HG03280 (cell line): Measurements from ENCODE around the gene ASB2.

Experiments used
- ATAC-seq: cut with Tn5 transposase; IDR thresholded peaks from one replicate; pipeline ENCODE4 v1.9.1; 2021; ENCODE audit warnings: mild to moderate bottlenecking, moderate library complexity; ENCODE audit not compliant: unreplicated experiment

ASB2 gene

DNA sequence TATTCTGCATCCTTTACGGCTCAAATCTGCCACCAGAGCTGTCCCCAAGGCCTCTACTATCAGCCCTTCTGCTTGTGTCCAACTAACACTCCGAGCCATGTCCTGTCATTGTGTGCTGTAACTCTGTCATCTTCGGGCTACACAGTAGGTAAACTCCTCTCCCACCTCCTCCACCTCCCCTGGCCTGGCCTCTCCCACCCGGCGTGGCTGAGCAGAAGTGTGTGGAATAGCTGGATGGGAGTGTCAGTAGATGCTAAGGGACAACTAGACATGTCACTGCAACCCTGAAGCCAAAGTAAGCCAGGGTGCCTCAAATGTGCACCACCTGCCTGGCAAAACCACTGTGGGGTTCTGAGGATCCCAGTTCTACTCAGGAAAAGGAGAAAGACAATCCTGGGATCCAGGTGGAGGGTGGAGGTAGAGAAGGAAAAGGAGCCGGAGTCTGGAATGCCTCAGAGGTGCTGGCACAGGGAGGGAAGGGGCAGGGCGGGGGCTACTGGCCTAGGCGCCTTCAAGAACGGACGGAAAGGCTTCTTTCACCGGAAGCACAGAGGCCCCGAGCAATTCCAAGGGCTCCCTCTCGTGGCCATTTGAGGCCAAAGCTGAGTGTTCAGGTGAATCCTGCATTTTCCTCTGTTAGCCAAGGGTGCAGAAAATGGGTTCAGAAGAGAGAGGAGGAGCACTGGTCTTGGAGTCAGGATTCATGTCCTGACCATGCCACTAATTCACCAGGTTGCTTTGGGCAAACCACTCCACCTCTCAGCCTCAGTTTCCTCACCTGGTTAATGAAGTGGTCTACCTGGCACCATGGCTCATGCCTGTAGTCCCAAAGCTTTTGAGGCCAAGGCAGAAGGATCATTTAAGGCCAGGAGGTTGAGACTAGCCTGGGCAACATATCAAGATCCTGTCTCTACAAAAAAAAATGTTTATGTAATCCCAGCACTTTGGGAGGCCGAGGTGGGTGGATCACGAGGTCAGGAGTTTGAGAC lies 69.7 kb downstream of the ASB2 start:
- peak; percentile 72 for ATAC-seq

DNA sequence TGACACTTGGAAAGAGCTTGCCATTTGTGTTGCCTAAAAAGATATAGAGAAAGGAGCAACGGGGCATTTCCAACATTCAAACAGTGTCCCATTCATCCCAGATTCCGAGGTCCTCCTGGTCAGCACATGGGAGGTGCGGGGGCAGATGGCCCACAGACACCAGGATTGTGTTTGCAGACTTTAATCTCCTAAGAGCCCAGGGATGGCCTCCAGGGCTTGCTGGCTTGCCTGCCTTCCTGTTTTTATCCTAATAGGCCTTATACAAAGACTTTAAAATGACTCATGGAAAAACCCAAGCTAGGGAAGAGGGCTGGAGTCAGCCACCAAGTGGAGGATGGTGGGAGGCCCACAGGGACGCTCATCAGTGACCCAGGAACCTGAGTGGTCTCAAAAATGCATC lies 70.7 kb downstream of the ASB2 start:
- ATAC-seq: no peak

DNA sequence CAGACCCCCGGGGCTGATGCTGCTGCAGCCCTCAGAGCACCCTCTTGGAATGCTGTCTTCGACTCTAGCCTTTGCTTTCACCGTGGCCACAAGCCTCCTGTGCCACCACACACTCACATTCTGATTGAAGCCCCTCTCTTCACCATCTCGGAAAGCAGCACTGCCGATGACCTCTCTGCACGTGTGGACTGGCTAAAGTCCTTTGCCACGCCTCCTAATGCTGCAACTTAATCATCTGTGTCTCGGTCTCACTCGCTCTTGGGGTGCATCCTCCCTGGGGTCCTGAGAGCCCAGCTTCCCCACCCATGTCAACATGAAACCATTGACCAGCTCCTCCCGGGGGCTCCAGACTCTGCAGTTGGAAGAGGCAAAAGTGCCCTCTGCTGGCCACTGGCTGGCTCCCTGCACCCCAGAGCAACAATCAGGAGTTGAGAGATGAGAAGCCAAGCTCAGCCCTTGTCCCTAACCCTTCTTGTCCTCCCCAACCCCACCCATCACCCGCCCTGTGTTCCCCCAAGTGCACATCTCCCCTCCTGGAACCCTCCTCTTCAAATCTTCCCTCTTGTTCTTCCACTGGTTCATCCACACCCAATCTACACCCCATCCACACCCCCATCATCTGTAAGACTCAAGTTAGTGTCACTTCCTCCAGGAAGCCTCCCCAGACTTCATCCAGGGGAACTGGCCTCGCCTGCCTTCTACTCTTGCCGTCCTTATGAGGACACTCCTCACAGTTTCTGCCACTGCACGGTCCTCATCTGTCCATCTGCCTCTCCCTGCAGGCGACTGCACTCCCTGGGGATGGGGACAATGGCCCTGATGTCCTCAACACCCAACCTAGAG lies 72.8 kb downstream of the ASB2 start:
- no peak for ATAC-seq

DNA sequence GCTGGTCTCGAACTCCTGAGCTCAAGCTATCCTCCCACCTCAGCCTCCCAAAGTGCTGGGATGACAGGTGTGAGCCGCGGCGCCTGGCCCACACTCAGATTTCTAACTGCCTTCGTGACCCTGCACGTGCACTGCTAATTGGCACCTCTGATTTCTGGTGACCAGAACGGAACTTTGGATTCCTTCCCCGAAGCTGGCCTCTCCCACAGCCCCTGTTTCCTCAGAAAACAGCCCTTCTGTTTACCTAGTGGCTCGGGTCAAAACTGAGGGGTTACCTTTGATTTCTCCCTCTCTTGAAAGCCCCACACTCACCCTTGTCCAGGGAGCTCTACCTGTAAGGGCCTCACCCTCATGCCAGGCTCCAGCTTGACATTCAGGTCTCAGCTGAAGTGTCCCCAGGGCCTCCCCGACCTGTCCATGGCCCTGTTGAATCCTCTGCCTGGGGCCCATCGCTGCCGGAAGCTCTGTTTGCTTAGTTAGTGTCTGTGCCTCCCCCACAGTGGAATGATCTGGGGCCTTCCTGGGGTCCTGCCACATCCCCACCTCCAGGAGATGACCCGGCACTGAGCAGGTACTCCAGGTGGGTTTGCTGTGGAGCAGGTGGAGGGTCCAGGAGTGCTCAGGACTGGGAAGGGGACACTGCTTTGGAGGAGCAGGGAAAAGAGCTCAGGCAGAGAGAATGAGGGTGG lies 73.6 kb downstream of the ASB2 start:
- ATAC-seq: no peak

DNA sequence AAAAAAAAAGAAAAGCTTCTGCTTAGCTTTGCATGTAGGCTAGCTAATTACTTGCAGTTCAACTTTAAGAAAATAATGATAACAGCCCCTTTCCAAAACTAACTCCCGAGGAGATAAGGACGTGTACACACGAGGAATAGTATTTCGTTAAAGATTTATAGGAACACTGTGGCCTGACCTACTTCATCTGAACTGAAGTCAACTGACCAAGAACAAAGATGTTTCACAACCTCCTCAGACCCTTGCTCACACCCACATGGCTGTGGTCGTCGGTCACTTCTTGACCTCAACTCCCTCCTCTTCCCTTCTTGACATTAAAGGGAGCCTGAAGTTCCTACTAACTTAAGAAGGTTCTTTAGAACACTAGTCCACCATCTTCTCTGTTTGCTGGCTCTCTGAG lies 74.6 kb downstream of the ASB2 start:
- ATAC-seq: no peak

DNA sequence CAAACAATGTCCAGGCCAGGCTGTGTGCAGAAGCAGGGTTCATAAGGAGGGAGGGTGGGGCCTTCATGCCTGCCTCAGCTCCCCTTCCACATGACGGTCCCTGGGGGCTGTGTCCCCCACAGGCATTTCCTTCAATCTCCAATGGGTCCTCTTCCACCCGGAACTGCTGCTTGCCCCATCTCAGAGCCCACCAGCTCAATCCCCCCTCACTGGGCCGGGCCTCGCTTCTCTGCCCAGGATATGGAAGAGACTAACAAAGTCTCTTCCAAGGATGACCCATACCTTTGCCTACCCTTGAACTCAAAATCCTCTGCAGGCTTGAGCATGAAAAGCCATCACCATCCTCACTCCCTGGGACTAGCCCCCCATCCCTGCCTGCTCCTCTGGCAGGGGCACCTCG lies 77.6 kb downstream of the ASB2 start:
- ATAC-seq: no peak

DNA sequence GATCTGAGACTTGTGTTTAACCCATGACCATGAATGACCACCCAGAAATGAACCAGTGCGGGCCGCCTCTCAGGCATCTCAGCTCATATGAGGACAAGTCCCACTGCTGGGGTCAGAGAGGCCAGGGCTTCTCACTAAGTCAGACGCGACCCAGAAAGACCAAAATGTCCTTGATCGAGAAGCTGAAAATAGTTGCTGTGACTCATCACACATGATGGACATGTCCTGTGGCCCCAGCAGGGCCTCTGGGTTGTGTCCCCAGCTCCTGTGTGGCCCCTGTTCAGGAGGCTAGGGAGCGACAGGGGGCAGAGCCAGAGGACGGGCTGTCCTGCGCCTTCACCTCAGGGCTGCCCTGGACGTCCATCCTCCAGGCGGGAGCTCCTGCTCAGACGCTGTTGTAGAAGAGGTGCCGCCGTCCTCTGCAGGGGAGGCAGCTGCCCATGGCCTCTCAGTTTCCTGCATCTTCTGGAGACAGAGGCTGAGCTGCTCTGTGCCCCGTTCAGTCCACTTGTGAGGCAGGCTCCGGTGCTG lies 78.2 kb downstream of the ASB2 start:
- ATAC-seq: no peak

DNA sequence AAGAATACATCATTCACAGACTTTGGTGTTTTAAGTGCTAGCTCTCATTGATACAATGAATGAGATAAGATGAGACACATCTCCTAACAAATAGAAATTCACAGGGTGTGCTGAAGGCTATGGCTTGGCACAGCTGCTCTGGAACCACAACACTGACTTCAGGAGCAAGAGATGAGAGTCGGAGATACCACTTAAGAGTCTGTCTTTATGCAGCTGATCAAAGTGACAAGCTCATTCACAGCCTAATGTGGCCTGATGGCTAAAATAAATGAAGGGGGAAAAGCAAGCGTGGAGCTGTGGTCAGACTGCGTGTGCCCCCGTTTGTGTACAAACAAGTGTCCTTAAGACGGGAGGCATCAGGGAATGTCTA lies 78.9 kb downstream of the ASB2 start:
- ATAC-seq: no peak

DNA sequence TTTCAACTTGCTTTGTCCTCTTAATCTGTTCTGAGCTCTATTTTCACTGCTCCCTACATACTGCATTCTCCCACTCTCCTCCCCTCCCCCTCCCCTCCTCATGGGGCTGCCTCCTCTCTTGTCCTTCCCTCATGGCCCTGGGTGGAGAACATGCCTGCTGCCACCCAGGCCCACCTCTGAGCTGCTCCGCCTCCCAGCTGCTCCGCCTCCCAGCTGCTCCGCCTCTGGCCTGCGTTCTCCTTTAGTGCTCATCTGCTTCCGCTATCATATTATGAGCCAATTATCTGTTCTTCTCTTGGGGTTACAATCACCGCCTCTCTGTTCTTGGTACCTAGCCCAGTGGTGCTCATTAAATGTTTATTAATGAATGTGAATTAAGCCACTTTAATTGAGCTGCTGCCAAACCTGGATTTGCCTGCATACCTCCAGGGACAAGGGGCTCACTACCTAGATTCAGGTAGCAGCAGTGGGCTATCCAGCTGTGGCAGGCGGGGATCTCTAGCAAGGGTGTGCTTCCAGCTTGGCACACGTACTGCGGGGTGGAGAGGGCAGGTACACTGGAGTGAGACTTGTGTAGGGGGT lies 81.3 kb downstream of the ASB2 start:
- ATAC-seq: no peak

DNA sequence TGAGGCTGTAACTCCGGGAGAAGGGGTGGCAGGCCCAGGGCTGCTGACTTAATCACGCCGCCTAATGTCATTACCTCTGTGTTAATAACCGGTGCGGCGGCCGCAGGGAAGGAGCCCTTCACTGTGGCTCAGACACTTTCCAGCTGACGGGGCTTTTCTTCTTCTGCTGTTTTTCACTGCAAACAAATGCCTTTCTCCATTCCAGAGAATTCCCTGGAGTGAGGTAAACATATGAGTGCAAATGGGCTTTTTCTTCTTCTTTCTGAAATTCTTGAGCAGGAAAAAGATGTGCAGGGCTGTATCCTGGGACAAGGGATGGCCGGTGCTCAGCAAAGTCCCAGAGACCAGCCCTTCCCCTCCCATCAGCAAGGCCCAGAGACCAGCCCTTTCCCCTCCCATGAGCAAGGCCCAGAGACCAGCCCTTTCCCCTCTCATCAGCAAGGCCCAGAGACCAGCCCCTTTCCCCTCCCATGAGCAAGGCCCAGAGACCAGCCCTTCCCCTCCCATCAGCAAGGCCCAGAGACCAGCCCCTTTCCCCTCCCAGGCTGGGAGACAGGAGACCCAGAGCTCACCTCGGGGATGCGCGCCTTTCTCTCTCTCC lies 82.6 kb downstream of the ASB2 start:
- no peak for ATAC-seq

DNA sequence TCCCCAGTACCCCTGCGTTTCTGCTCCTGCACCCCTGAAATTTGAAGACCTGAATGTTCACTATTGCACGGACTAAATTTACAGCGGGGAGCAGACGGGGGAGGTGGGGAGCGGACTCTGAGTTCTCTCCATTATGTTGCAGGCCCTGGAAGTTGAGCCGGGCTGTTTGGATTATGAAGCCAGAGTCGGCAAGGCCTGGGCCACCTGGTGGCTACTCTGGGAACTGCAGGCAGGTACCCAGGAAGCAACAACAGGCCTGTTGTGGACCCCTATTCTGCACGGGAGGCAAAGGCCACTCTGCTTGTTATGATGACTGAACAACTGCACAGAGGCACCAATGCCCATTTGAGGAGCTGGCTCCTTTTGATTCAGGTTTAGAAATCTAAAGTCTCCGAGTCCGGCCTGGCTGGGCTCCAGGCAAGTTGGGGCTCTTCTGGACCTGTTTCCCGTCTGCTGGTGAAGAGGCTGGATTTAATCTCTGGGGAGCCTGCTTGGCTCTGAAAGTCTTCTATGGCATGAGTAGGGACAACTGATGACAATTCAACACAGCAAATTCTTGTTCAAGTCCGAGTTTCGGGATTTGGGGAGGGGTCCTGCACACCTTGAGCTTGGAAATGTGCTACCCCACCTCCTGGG lies 83.3 kb downstream of the ASB2 start:
- ATAC-seq: no peak

DNA sequence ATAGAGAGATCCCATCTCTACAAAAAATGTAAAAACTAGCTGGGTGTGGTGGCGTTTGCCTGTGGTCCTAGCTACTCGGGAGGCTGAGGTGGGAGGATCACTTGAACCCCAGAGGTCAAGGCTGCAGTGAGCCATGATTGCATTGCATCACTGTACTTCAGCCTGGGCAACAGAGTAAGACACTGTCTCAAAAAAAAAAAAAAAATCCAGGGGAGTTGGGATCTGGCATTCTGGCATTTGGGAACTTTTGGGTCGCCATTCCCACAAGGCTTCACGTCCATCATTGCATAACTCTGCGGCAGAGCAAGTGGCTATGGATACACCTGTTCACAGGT lies 83.9 kb downstream of the ASB2 start:
- no peak for ATAC-seq

DNA sequence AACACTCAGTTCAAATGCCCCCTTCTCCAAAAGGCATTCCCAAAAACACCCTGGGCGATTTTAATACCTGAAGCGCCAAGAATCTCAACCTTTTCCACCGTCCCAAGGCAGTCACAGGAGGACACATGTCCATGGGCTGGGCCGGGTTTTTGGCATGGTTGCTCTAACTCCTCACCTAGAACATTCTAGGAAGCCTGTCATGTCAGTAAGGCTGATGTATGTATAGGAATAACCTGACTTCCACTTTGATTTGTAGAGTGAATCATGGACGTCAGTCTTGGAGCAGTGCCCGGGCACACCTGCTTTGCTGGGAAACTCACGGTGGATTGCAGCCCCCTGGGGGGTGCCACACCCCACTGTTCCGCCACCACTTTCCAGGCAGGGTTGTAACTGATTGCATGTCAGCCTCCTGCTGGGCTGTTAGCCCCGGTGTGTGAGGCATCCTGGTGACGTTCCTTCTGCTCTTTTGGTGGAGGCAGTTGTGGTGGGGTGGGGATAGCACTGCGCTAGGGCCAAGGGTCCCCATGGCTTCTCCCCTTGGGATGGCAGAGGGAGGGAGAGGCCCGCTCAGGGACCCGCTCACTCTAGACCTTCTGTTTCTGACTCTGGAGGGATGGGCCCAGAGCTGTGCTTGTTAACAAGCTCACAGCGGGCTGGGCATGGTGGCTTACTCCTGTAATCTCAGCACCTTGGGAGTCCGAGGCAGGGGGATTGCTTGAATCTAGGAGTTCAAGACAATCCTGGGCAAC lies 84.4 kb downstream of the ASB2 start:
- ATAC-seq: no peak

DNA sequence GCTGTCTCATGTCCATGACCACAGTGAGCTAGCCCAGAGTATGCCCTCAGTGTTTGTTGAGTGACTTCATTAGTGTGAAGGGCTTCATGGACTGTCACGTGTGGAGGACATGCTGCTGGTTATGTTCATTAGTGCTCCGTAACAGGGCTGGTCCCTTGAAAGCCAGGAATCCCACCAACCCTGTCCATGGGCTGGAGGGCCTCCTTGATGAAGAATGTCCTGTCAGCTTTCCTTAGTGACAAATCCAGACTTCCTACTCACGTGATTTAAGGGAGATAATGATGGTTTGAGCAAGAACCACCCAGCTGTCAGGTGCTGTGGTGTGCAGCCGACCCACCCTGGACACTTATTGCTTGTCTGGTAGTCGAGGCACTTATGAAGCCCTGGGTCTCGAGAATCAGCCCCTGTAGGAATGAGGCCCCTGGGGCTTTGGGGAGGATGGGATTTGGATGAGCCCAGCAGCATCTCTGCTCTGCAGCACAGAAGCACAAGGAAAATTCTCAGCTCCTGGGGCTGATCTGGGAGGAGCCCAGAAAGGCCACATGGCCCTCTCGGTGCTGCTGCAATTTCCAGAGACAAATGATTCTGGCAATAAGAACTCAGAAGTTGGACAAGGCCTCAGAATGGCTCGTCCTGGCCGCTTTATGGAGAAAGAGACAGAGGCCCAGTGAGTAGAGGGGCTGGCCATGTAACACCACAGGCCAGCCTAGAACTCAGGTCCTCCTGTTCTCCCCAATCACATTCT lies 86.5 kb downstream of the ASB2 start:
- ATAC-seq: no peak

DNA sequence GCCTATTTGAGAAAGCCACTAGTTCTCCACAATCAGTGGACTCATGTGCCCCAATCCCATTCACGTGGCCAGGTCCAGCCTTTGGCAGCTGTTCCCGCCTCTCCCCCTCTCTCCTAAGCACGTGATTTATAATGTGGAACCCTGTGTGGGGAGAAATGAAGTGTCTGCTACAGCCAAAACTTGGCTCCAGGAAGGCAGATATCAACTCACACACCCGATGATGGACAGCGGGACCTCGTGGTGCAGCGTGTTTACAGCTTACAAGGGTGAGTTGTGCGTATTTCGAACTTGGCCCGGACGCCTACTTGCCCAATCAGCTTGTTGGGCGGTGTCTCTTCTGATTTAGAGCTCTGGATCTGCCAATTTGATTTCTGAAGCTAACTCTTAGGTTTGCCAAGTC lies 87.4 kb downstream of the ASB2 start:
- no peak for ATAC-seq

DNA sequence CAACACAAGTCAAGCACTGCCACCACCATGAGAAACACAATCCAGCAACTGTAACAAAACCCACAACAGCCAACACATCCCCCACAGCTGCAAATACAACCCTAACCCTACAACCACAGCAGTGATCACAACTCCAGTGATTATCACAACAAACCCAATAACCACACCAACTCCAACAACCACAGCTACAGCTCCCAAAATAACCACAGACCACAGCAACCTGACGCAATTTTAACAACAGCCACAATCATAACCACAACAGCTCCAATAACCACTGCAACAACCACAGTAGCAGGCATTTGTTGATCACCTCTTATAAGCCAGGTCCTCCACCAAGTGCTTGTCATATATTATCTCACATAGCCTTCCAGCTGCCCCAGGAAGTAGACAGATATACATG lies 91.4 kb downstream of the ASB2 start:
- ATAC-seq: no peak
